Glutamatergic neuron (in vitro differentiated cells): ENCODE measurements around the gene COBL. TPM values are rescaled to one million over a fixed set of nuclear protein-coding genes. Genes with fewer than 3 reads are reported as not detected.

Experiments used
- DNase-seq: peaks from one replicate; pipeline ENCODE4 v3.0.0; 2022
- H3K27ac Mint-ChIP-seq: one replicate; pipeline ENCODE4 v1.8.0; 2020; ENCODE audit warnings: mild to moderate bottlenecking, mixed read lengths, inconsistent platforms; ENCODE audit not compliant: unreplicated experiment
- H3K27me3 Mint-ChIP-seq: one replicate; pipeline ENCODE4 v1.8.0; 2020; ENCODE audit warnings: mild to moderate bottlenecking, moderate library complexity, mixed read lengths, inconsistent platforms; ENCODE audit not compliant: unreplicated experiment
- H3K36me3 Mint-ChIP-seq: one replicate; pipeline ENCODE4 v1.8.0; 2020; ENCODE audit warnings: mild to moderate bottlenecking, mixed read lengths, inconsistent platforms; ENCODE audit not compliant: unreplicated experiment
- H3K4me1 Mint-ChIP-seq: one replicate; pipeline ENCODE4 v1.8.0; 2020; ENCODE audit warnings: mild to moderate bottlenecking, low read depth, mixed read lengths, inconsistent platforms; ENCODE audit not compliant: unreplicated experiment
- H3K4me3 Mint-ChIP-seq: one replicate; pipeline ENCODE4 v1.8.0; 2020; ENCODE audit warnings: mild to moderate bottlenecking, mixed read lengths, inconsistent platforms; ENCODE audit not compliant: unreplicated experiment
- H3K9me3 Mint-ChIP-seq: one replicate; pipeline ENCODE4 v1.8.0; 2020; ENCODE audit warnings: mild to moderate bottlenecking, moderate library complexity, mixed read lengths, inconsistent platforms; ENCODE audit not compliant: unreplicated experiment
- CTCF ChIP-seq: fragments of 200-600 bp; sonication (generic); IDR thresholded peaks from one replicate; pipeline ENCODE4 v1.5.0; 2021; ENCODE audit not compliant: partially characterized antibody, unreplicated experiment
- total RNA-seq: library from RNA; stranded (reverse); fragmentation: NEBNext Ultra II Directional; extraction: Animal tissue kit (Norgen Biotek cat#: 25700); gene quantifications from one replicate; pipeline ENCODE4 v1.2.1, GENCODE V29; 2021; ENCODE audit not compliant: unreplicated experiment

The COBL gene
- total RNA-seq, 1 donor from 2014 or later: 3.3 TPM

- Mint-ChIP-seq H3K4me3 (no peak overlapping the region), H3K27me3 (peaks cover 6% of the 10 kb centered on the region), H3K36me3 (no peaks in the 10 kb centered on the region), H3K27ac (no peak overlapping the region), H3K4me1 (no peaks in the 10 kb centered on the region), H3K9me3 (peaks cover 5% of the 10 kb centered on the region)
- TF ChIP-seq CTCF: no peak
- DNase-seq: no peak
These were observed 303.3 kb downstream of the COBL start for GRCh38 chr7:51013218-51013786.

GRCh38 chr7:51012569-51013217 lies 303.9 kb downstream of the COBL start:
- Mint-ChIP-seq H3K4me3 (no peak overlapping the region), H3K9me3 (peaks cover 4% of the 10 kb centered on the region), H3K27ac (no peak overlapping the region), H3K27me3 (peaks cover 6% of the 10 kb centered on the region), H3K36me3 (no peaks in the 10 kb centered on the region), H3K4me1 (no peaks in the 10 kb centered on the region)
- TF ChIP-seq CTCF: no peak
- DNase-seq: no peak

- no peak overlapping the region for H3K27ac Mint-ChIP-seq
- peaks cover 4% of the 10 kb centered on the region for H3K9me3 Mint-ChIP-seq
- no peak overlapping the region for H3K4me3 Mint-ChIP-seq
- TF ChIP-seq CTCF: no peak
- H3K4me1 Mint-ChIP-seq: no peaks in the 10 kb centered on the region
- H3K27me3 Mint-ChIP-seq: peaks cover 6% of the 10 kb centered on the region
- DNase-seq: no peak
- no peaks in the 10 kb centered on the region for H3K36me3 Mint-ChIP-seq
These were observed 304.8 kb downstream of the COBL start for GRCh38 chr7:51011710-51012350.

- H3K4me1 Mint-ChIP-seq: no peaks in the 10 kb centered on the region
- H3K36me3 Mint-ChIP-seq: no peaks in the 10 kb centered on the region
- DNase-seq: no peak
- H3K27ac Mint-ChIP-seq: no peak overlapping the region
- no peak overlapping the region for H3K4me3 Mint-ChIP-seq
- no peak for TF ChIP-seq CTCF
- no peaks in the 10 kb centered on the region for H3K9me3 Mint-ChIP-seq
- H3K27me3 Mint-ChIP-seq: peaks cover 4% of the 10 kb centered on the region
These were observed 306.1 kb downstream of the COBL start for GRCh38 chr7:51010534-51010933.
